Activated CD4-positive, alpha-beta T cell treated with anti-CD3 and anti-CD28 coated beads, Interleukin-2, amount 50 U/mL, for 1 hour (primary cell): Measurements from ENCODE around the gene FAM131C.
"Not testable (repeated sequence)": the region's sequence is repeated elsewhere in the genome, so short reads cannot be mapped to it uniquely, and the experiment has no call there.

Source experiments
- DNase-seq: peaks from one replicate; pipeline ENCODE4 v3.0.0-alpha.2; 2020

The FAM131C gene

GRCh38 chr1:16076031-16076864 is 2.8 kb upstream of the FAM131C start:
- no peak for DNase-seq

- DNase-seq, result no peak
Observed at GRCh38 chr1:16075337-16076030, 2.0 kb upstream of the FAM131C start.

- no peak for DNase-seq
Observed at GRCh38 chr1:16074217-16074616, 766 bp upstream of the FAM131C start.

- no peak for DNase-seq
Observed at GRCh38 chr1:16072616-16073484, 601 bp downstream of the FAM131C start.

GRCh38 chr1:16072095-16072494 is 1.4 kb downstream of the FAM131C start:
- no peak for DNase-seq

- DNase-seq, result no peak
Observed at GRCh38 chr1:16071614-16072013, 1.8 kb downstream of the FAM131C start.

- DNase-seq, result no peak
Observed at GRCh38 chr1:16070640-16071355, 2.7 kb downstream of the FAM131C start.

- DNase-seq, result no peak
Observed at GRCh38 chr1:16068356-16069270, 4.8 kb downstream of the FAM131C start.

GRCh38 chr1:16067933-16068332 is 5.5 kb downstream of the FAM131C start:
- DNase-seq, result no peak

GRCh38 chr1:16067127-16067768 is 6.2 kb downstream of the FAM131C start:
- DNase-seq, result peak; percentile 8

- no peak for DNase-seq
Observed at GRCh38 chr1:16066245-16066644, 7.2 kb downstream of the FAM131C start.

- no peak for DNase-seq
Observed at GRCh38 chr1:16065269-16065576, 8.2 kb downstream of the FAM131C start.

- DNase-seq, result no peak
Observed at GRCh38 chr1:16064536-16065268, 8.7 kb downstream of the FAM131C start.

GRCh38 chr1:16063921-16064320 is 9.5 kb downstream of the FAM131C start:
- no peak for DNase-seq

GRCh38 chr1:16063226-16063829 is 10.1 kb downstream of the FAM131C start:
- no peak for DNase-seq

- not testable (repeated sequence) for DNase-seq
Observed at GRCh38 chr1:16062687-16063075, 10.8 kb downstream of the FAM131C start.

GRCh38 chr1:16061989-16062686 is 11.3 kb downstream of the FAM131C start:
- not testable (repeated sequence) for DNase-seq

- DNase-seq, result no peak
Observed at GRCh38 chr1:16061266-16061665, 12.2 kb downstream of the FAM131C start.

GRCh38 chr1:16058394-16059120 is 14.9 kb downstream of the FAM131C start:
- DNase-seq, result not testable (repeated sequence)
